Endothelial cell of umbilical vein (primary cell): ENCODE data around the gene TOMM6.

Source experiments
- EZH2 ChIP-seq: IDR thresholded peaks from 2 replicates; pipeline ENCODE4 v1.6.1; 2012; ENCODE audit warnings: borderline replicate concordance, low read depth, mild to moderate bottlenecking, moderate library complexity, low read length, inconsistent platforms; ENCODE audit not compliant: severe bottlenecking
- GATA2 ChIP-seq: IDR thresholded peaks from 2 replicates; pipeline ENCODE4 v1.7.0; 2011; ENCODE audit warnings: low read depth, mild to moderate bottlenecking, moderate library complexity, mixed read lengths, low read length; ENCODE audit not compliant: insufficient read length, insufficient read depth
- MAX ChIP-seq: IDR thresholded peaks from 2 replicates; pipeline ENCODE4 v1.6.1; 2011; ENCODE audit not compliant: insufficient read depth, insufficient read length
- POLR2A ChIP-seq: IDR thresholded peaks from 2 replicates; pipeline ENCODE4 v1.6.1; 2012; ENCODE audit warnings: low read depth, mild to moderate bottlenecking, control low read depth, low read length
- POLR2AphosphoS5 ChIP-seq: IDR thresholded peaks from 2 replicates; pipeline ENCODE4 v1.6.1; 2012; ENCODE audit warnings: low read depth, mild to moderate bottlenecking, control low read depth, low read length, moderate library complexity; ENCODE audit not compliant: insufficient read depth
- TF ChIP-seq, protein P1 (sequence below), 2 donors: IDR thresholded peaks; 1 replicate in 1 of 2; 2 replicates in 1 of 2; pipeline ENCODE4 v1.5.1; 2011; ENCODE audit warnings: low read length in 2 of 2, mild to moderate bottlenecking in 2 of 2, moderate library complexity in 2 of 2, control low read depth in 1 of 2, inconsistent platforms in 1 of 2, low read depth in 1 of 2; ENCODE audit not compliant: insufficient read depth in 1 of 2; ENCODE audit errors: extremely low read depth in 1 of 2

GRCh38 chr6:41757271-41757670 is 30.2 kb upstream of the TOMM6 start:
- TF ChIP-seq POLR2AphosphoS5 (no peak), POLR2A (no peak), EZH2 (no peak), GATA2 (no peak), MAX (no peak)
- TF ChIP-seq, protein P1, sequence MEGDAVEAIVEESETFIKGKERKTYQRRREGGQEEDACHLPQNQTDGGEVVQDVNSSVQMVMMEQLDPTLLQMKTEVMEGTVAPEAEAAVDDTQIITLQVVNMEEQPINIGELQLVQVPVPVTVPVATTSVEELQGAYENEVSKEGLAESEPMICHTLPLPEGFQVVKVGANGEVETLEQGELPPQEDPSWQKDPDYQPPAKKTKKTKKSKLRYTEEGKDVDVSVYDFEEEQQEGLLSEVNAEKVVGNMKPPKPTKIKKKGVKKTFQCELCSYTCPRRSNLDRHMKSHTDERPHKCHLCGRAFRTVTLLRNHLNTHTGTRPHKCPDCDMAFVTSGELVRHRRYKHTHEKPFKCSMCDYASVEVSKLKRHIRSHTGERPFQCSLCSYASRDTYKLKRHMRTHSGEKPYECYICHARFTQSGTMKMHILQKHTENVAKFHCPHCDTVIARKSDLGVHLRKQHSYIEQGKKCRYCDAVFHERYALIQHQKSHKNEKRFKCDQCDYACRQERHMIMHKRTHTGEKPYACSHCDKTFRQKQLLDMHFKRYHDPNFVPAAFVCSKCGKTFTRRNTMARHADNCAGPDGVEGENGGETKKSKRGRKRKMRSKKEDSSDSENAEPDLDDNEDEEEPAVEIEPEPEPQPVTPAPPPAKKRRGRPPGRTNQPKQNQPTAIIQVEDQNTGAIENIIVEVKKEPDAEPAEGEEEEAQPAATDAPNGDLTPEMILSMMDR (IDR thresholded peaks at IDR 0.05; ENCODE audit: extremely low read depth in 1 of 2, insufficient read depth in 1 of 2, low read depth in 1 of 2, low read length in 2 of 2), result no peak
